IMR-90 (cell line): ENCODE results near the gene CA12. TPM values are rescaled to one million over a fixed set of nuclear protein-coding genes. Genes with fewer than 3 reads are reported as not detected.

Source experiments
- ATAC-seq: fragments of 200-7000 bp; cut with Tn5 transposase; 2 replicates; pipeline ENCODE4 v1.9.1; 2020; ENCODE audit warnings: low read depth, mild to moderate bottlenecking, moderate library complexity
- BruUV-seq: library from RNA; stranded (reverse); fragments of 400-500 nt; replicated peaks from 2 replicates; lab custom pipeline; 2021; lab: Mats Ljungman, UMichigan
- CTCF ChIA-PET: fragments of 300-600 bp; formaldehyde crosslinking; extraction: SDS; loops from one replicate; lab custom pipeline; 2021; ENCODE audit warnings: antibody characterized with exemption; lab: Yijun Ruan, JAX
- POLR2A ChIA-PET: fragments of 300-600 bp; sonication (Branson Sonifier 250); formaldehyde crosslinking; loops from one replicate; lab custom pipeline; 2022; ENCODE audit warnings: antibody characterized with exemption; ENCODE audit not compliant: unreplicated experiment; lab: Charles Lee
- DNase-seq: peaks from one replicate; pipeline ENCODE4 v3.0.0; 2013
- H2AFZ ChIP-seq: replicated peaks from 2 replicates; pipeline ENCODE3; 2013; ENCODE audit warnings: low read length, mild to moderate bottlenecking; ENCODE audit not compliant: poor library complexity
- H2AK5ac ChIP-seq: 2 replicates; pipeline ENCODE4 v1.6.1; 2013; ENCODE audit warnings: low read depth, low read length, inconsistent platforms
- H2AK9ac ChIP-seq: replicated peaks from 2 replicates; pipeline ENCODE3; 2013; ENCODE audit warnings: mild to moderate bottlenecking, low read depth, low read length, moderate library complexity; ENCODE audit not compliant: poor library complexity
- H2BK120ac ChIP-seq: 2 replicates; pipeline ENCODE4 v1.6.1; 2013; ENCODE audit warnings: low read depth, low read length, inconsistent platforms
- H2BK15ac ChIP-seq: 3 replicates; pipeline ENCODE4 v1.6.1; 2013; ENCODE audit warnings: low read depth, low read length, inconsistent platforms
- H2BK20ac ChIP-seq: 2 replicates; pipeline ENCODE4 v1.6.1; 2013; ENCODE audit warnings: low read depth, mild to moderate bottlenecking, inconsistent platforms, low read length, moderate library complexity
- H2BK5ac ChIP-seq: 2 replicates; pipeline ENCODE4 v1.6.1; 2013; ENCODE audit warnings: mild to moderate bottlenecking, low read depth, low read length, inconsistent platforms; ENCODE audit not compliant: poor library complexity, severe bottlenecking
- H3K14ac ChIP-seq: replicated peaks from 2 replicates; pipeline ENCODE4 v1.6.1; 2013; ENCODE audit warnings: low read depth, low read length, inconsistent platforms
- H3K18ac ChIP-seq: 2 replicates; pipeline ENCODE4 v1.6.1; 2013; ENCODE audit warnings: low read depth, low read length, control low read depth
- H3K23ac ChIP-seq: 2 replicates; pipeline ENCODE4 v1.6.1; 2013; ENCODE audit warnings: low read depth, low read length, inconsistent platforms
- H3K27ac ChIP-seq: 2 replicates; pipeline ENCODE4 v1.5.1; 2013; ENCODE audit warnings: mild to moderate bottlenecking, control low read depth, low read length; ENCODE audit not compliant: insufficient read depth
- H3K27me3 ChIP-seq: 2 replicates; pipeline ENCODE4 v1.6.1; 2013; ENCODE audit warnings: low read length; ENCODE audit not compliant: control insufficient read depth, insufficient read depth
- H3K36me3 ChIP-seq: 2 replicates; pipeline ENCODE4 v1.6.1; 2013; ENCODE audit warnings: low read length, mixed read lengths; ENCODE audit not compliant: control insufficient read depth, insufficient read depth
- H3K4ac ChIP-seq: 2 replicates; pipeline ENCODE4 v1.6.1; 2013; ENCODE audit warnings: low read depth, low read length, inconsistent platforms
- H3K4me1 ChIP-seq: 2 replicates; pipeline ENCODE4 v1.6.1; 2013; ENCODE audit warnings: low read length, mixed read lengths; ENCODE audit not compliant: control insufficient read depth, insufficient read depth
- H3K4me2 ChIP-seq: 2 replicates; pipeline ENCODE4 v1.6.1; 2013; ENCODE audit warnings: low read depth, mild to moderate bottlenecking, control low read depth, low read length, moderate library complexity
- H3K4me3 ChIP-seq: 2 replicates; pipeline ENCODE4 v1.5.1; 2013; ENCODE audit warnings: low read depth, mild to moderate bottlenecking, control low read depth, low read length, moderate library complexity; ENCODE audit not compliant: insufficient read depth
- H3K56ac ChIP-seq: 2 replicates; pipeline ENCODE4 v1.6.1; 2013; ENCODE audit warnings: low read length, inconsistent platforms; ENCODE audit not compliant: insufficient read depth; ENCODE audit errors: extremely low read depth
- H3K79me1 ChIP-seq, 2 experiments: 2 replicates each; pipeline ENCODE4 v1.6.1; 2013; ENCODE audit warnings: low read length in 2 of 2, inconsistent platforms in 1 of 2, low read depth in 1 of 2
- H3K9ac ChIP-seq: 2 replicates; pipeline ENCODE4 v1.6.1; 2013; ENCODE audit warnings: low read depth, low read length, control low read depth
- H3K9me1 ChIP-seq: 2 replicates; pipeline ENCODE4 v1.6.1; 2013; ENCODE audit warnings: low read length, inconsistent platforms; ENCODE audit not compliant: insufficient read depth
- H3K9me3 ChIP-seq: 2 replicates; pipeline ENCODE4 v1.6.1; 2013; ENCODE audit warnings: low read length; ENCODE audit not compliant: control insufficient read depth, insufficient read depth
- H4K20me1 ChIP-seq: 2 replicates; pipeline ENCODE4 v1.6.1; 2013; ENCODE audit warnings: low read length, inconsistent platforms; ENCODE audit not compliant: insufficient read depth
- H4K5ac ChIP-seq: 2 replicates; pipeline ENCODE4 v1.6.1; 2013; ENCODE audit warnings: mild to moderate bottlenecking, low read depth, low read length, control low read depth
- H4K8ac ChIP-seq, 2 experiments: 2 replicates each; pipeline ENCODE4 v1.6.1; 2013; ENCODE audit warnings: low read depth in 2 of 2, low read length in 2 of 2, control low read depth in 1 of 2, inconsistent platforms in 1 of 2
- H4K91ac ChIP-seq: 2 replicates; pipeline ENCODE4 v1.6.1; 2013; ENCODE audit warnings: low read depth, low read length, inconsistent platforms; ENCODE audit not compliant: insufficient read depth
- BHLHE40 ChIP-seq: fragments of 150-350 bp; IDR thresholded peaks from 2 replicates; pipeline ENCODE4 v1.6.1; 2016; ENCODE audit warnings: mild to moderate bottlenecking, low read depth, low read length
- CEBPB ChIP-seq: IDR thresholded peaks from 2 replicates; pipeline ENCODE4 v1.6.1; 2012; ENCODE audit warnings: low read depth, low read length, improper control_type of control experiment
- CHD1 ChIP-seq: IDR thresholded peaks from 2 replicates; pipeline ENCODE4 v1.6.1; 2012; ENCODE audit warnings: low read depth, low read length, improper control_type of control experiment
- FOS ChIP-seq: fragments of 150-350 bp; IDR thresholded peaks from 2 replicates; pipeline ENCODE4 v1.6.1; 2016; ENCODE audit warnings: low read depth, low read length
- MAFK ChIP-seq: IDR thresholded peaks from 2 replicates; pipeline ENCODE4 v1.6.1; 2012; ENCODE audit warnings: low read depth, low read length, improper control_type of control experiment
- MXI1 ChIP-seq: IDR thresholded peaks from 2 replicates; pipeline ENCODE4 v1.6.1; 2012; ENCODE audit warnings: low read depth, mild to moderate bottlenecking, low read length, moderate library complexity, borderline replicate concordance
- NFE2L2 ChIP-seq: fragments of 150-350 bp; IDR thresholded peaks from 2 replicates; pipeline ENCODE4 v1.6.1; 2016; ENCODE audit warnings: low read depth, mild to moderate bottlenecking, low read length
- RAD21 ChIP-seq: IDR thresholded peaks from 2 replicates; pipeline ENCODE4 v1.6.1; 2012; ENCODE audit warnings: low read length, improper control_type of control experiment
- RFX5 ChIP-seq: IDR thresholded peaks from 2 replicates; pipeline ENCODE4 v1.8.0; 2012; ENCODE audit warnings: low read depth, mild to moderate bottlenecking, low read length, moderate library complexity
- SMC3 ChIP-seq: fragments of 150-350 bp; IDR thresholded peaks from 2 replicates; pipeline ENCODE4 v1.6.1; 2016; ENCODE audit warnings: low read depth, mild to moderate bottlenecking, antibody characterized with exemption, low read length, moderate library complexity
- WGBS, 2 experiments: methylation state at CpG; one replicate each; pipeline versions ENCODE4 v1.1.5 to v1.1.7; 2013; ENCODE audit warnings: missing lambda C conversion rate in 2 of 2; ENCODE audit not compliant: insufficient read length in 1 of 2; ENCODE audit errors: extremely low coverage in 2 of 2; 5-methylcytosine and 5-hydroxymethylcytosine counted together
- dilution Hi-C: fragments of 300-500 bp; cut with HindIII; formaldehyde crosslinking; loops from one replicate; pipeline ENCODE4 v1.14.3; 2018; ENCODE audit warnings: low sequenced_read_pairs; ENCODE audit not compliant: unreplicated experiment
- in situ Hi-C: fragments of 300-500 bp; cut with MboI; formaldehyde crosslinking; loops from 3 replicates; pipeline ENCODE4 v1.14.3; 2019; ENCODE audit warnings: low sequenced_read_pairs, inconsistent platforms, mixed read lengths
- intact Hi-C: fragments of 100-400 bp; cut with micrococcal nuclease; formaldehyde crosslinking; loops from 2 replicates; pipeline ENCODE4 v1.10.0; 2022
- polyA plus RNA-seq, 3 experiments: library from polyadenylated mRNA; depleted of rRNA; stranded (reverse); fragments of >200 nt; gene quantifications; 2 replicates each; pipeline ENCODE4 v1.2.3, GENCODE V29; 2012; ENCODE audit warnings: low replicate concordance in 1 of 3
- total RNA-seq: library from RNA; depleted of rRNA; stranded (reverse); fragments of >200 nt; gene quantifications from 2 replicates; pipeline ENCODE4 v1.2.3, GENCODE V29; 2012

Gene CA12
- total and polyA plus RNA-seq, 2 of the 4 experiments (the other 2 are of a cell fraction) = 33.7 to 52.6 TPM

GRCh38 chr15:63352808-63353207, 28.8 kb downstream of the CA12 start:
- H3K14ac ChIP-seq = no peak overlapping the region
- no peak overlapping the region for H3K4ac ChIP-seq
- no peak overlapping the region for H2AK5ac ChIP-seq
- no TSS peak for BruUV-seq
- no peak overlapping the region for H3K9ac ChIP-seq
- dilution Hi-C loops = no loop called here
- H2BK5ac ChIP-seq = no peak overlapping the region
- no peak overlapping the region for H3K4me2 ChIP-seq
- in situ Hi-C loops = no loop called here
- no peak overlapping the region for H3K18ac ChIP-seq
- H3K27me3 ChIP-seq = no peaks in the 10 kb centered on the region
- no peak overlapping the region for H3K4me3 ChIP-seq
- H4K91ac ChIP-seq = no peak overlapping the region
- no peak overlapping the region for H3K56ac ChIP-seq
- intact Hi-C loops = no loop called here
- CTCF ChIA-PET = no interaction called here
- H3K9me1 ChIP-seq = peaks cover 14% of the 10 kb centered on the region; the same call in 1 of the 2 replicates
- no peak overlapping the region for H2BK120ac ChIP-seq
- TF ChIP-seq CEBPB (no peak), FOS (no peak), RFX5 (no peak), MAFK (no peak), SMC3 (no peak), CHD1 (no peak), RAD21 (no peak), NFE2L2 (no peak), BHLHE40 (no peak), MXI1 (no peak)
- H4K8ac ChIP-seq = no peak overlapping the region
- POLR2A ChIA-PET = no interaction called here
- no peak overlapping the region for H3K23ac ChIP-seq
- H3K79me1 ChIP-seq = no peaks in the 10 kb centered on the region
- 100% methylated on average over 1 of the region's 4 CpGs; no CpG with 5 or more reads in 1 of the 2 experiments for WGBS, 2 experiments
- peaks cover 21% of the 10 kb centered on the region for H3K4me1 ChIP-seq
- no peak overlapping the region for H2AFZ ChIP-seq
- no peaks in the 10 kb centered on the region for H3K36me3 ChIP-seq
- no peak overlapping the region for H2AK9ac ChIP-seq
- ATAC-seq = no peak
- H4K20me1 ChIP-seq = no peaks in the 10 kb centered on the region
- no peaks in the 10 kb centered on the region for H3K9me3 ChIP-seq
- H3K27ac ChIP-seq = no peak overlapping the region
- no peak for DNase-seq
- no peak overlapping the region for H2BK20ac ChIP-seq
- no peak overlapping the region for H4K5ac ChIP-seq
- no peak overlapping the region for H2BK15ac ChIP-seq
